Lung (tissue), 16 donors: ENCODE data around the gene CTSH. TPM values are rescaled to one million over a fixed set of nuclear protein-coding genes. Genes with fewer than 3 reads are reported as not detected.

Experiments
- ATAC-seq: fragments of 200-7000 bp; cut with Tn5 transposase; one replicate; pipeline ENCODE4 v1.9.1; 2020; ENCODE audit warnings: moderate number of reproducible peaks; ENCODE audit not compliant: insufficient read depth, low FRiP score
- DNase-seq, 3 donors: peaks; one replicate each; pipeline ENCODE4 v3.0.0-alpha.2; 2013 to 2017
- H3K27ac ChIP-seq, 2 donors: one replicate each; pipeline ENCODE4 v1.5.1; 2013; ENCODE audit warnings: mild to moderate bottlenecking in 2 of 2, moderate library complexity in 2 of 2, control low read depth in 1 of 2, inconsistent platforms in 1 of 2, low read depth in 1 of 2, low read length in 1 of 2
- H3K27me3 ChIP-seq, 3 donors: one replicate each; pipeline ENCODE4 v1.5.1; 2013; ENCODE audit warnings: low read length in 2 of 3; ENCODE audit not compliant: control insufficient read depth in 3 of 3, insufficient read depth in 3 of 3
- H3K36me3 ChIP-seq, 4 donors: one replicate each; pipeline ENCODE4 v1.5.1; 2013; ENCODE audit warnings: low read length in 4 of 4, mild to moderate bottlenecking in 1 of 4, moderate library complexity in 1 of 4; ENCODE audit not compliant: control insufficient read depth in 4 of 4, insufficient read depth in 4 of 4
- H3K4me1 ChIP-seq, 5 donors: one replicate each; pipeline ENCODE4 v1.5.1; 2013; ENCODE audit warnings: low read length in 5 of 5, mild to moderate bottlenecking in 2 of 5, moderate library complexity in 1 of 5; ENCODE audit not compliant: control insufficient read depth in 5 of 5, insufficient read depth in 5 of 5
- H3K4me3 ChIP-seq: one replicate; pipeline ENCODE4 v1.5.1; 2013; ENCODE audit warnings: mild to moderate bottlenecking, control low read depth, moderate library complexity
- H3K9ac ChIP-seq, 2 donors: one replicate each; pipeline ENCODE4 v1.5.1; 2013; ENCODE audit warnings: low read length in 2 of 2, control low read depth in 1 of 2; ENCODE audit not compliant: insufficient read depth in 1 of 2
- H3K9me3 ChIP-seq, 4 donors: one replicate each; pipeline ENCODE4 v1.5.1; 2013; ENCODE audit warnings: low read length in 3 of 4, mild to moderate bottlenecking in 1 of 4, moderate library complexity in 1 of 4; ENCODE audit not compliant: control insufficient read depth in 4 of 4, insufficient read depth in 3 of 4
- WGBS, 2 donors: extraction: QIAGEN DNeasy Blood & Tissue Kit; methylation state at CpG; one replicate each; pipeline ENCODE4 v1.1.7; 2013; 5-methylcytosine and 5-hydroxymethylcytosine counted together
- long read RNA-seq, 5 donors: transcript quantifications; one replicate each; lab custom pipeline, GENCODE V29; 2026
- polyA plus RNA-seq, 2 donors: library from polyadenylated mRNA; stranded (reverse); fragments of 200-250 nt; gene quantifications; one replicate each; pipeline ENCODE4 v1.2.1, GENCODE V29; 2013
- total RNA-seq, 2 donors: library from RNA; depleted of rRNA in 1 of 2; stranded (reverse); fragments of >200 nt in 1 of 2; gene quantifications; one replicate each; pipeline ENCODE4 v1.2.1, GENCODE V29; 2014 to 2021
- TF ChIP-seq, protein P1 (sequence below): IDR thresholded peaks from 2 replicates; pipeline ENCODE4 v1.5.1; 2012; ENCODE audit warnings: mild to moderate bottlenecking; ENCODE audit errors: control extremely low read depth, extremely low read depth
- donor health status: control.
- donor health status: control.
- donor health status: Bipolar disorder and iron deficiency.
- donor health status: healthy.
- donor health status: DM: yes; HTN: yes; CAD: no.

The CTSH gene
- total RNA-seq (1,000 to 10,000 TPM in 1 of 2 donors, 100 to 1,000 TPM in 1; 962 to 1,456 TPM), polyA plus RNA-seq (1,000 to 10,000 TPM in 1 of 2 donors, 100 to 1,000 TPM in 1; 821 to 1,902 TPM)
- long read RNA-seq, donor 1, transcript CTSH-201 (12 exons, 2,190 nt): major isoform, 35 of 92 reads
- long read RNA-seq, donor 1, transcript CTSH-204 (3 exons, 2,138 nt): minor isoform, 13 of 92 reads
- long read RNA-seq, donor 1, partial matches to known transcripts: 26 of 92 reads
- long read RNA-seq, donor 1, other reads (novel, unspliced or antisense): 15 of 92 reads
- long read RNA-seq, donor 2, transcript CTSH-201 (12 exons, 2,190 nt): major isoform, 18 of 28 reads
- long read RNA-seq, donor 2, partial matches to known transcripts: 6 of 28 reads
- long read RNA-seq, donor 2, other reads (novel, unspliced or antisense): 0 of 28 reads
- long read RNA-seq, donor 3, transcript CTSH-201 (12 exons, 2,190 nt): major isoform, 32 of 50 reads
- long read RNA-seq, donor 3, transcript CTSH-211 (5 exons, 556 nt): minor isoform, 7 of 50 reads
- long read RNA-seq, donor 3, partial matches to known transcripts: 0 of 50 reads
- long read RNA-seq, donor 3, other reads (novel, unspliced or antisense): 9 of 50 reads
- long read RNA-seq, donor 4, transcript CTSH-201 (12 exons, 2,190 nt): major isoform, 7 of 9 reads
- long read RNA-seq, donor 4, partial matches to known transcripts: 0 of 9 reads
- long read RNA-seq, donor 4, other reads (novel, unspliced or antisense): 0 of 9 reads
- long read RNA-seq, donor 5, transcript CTSH-204 (3 exons, 2,138 nt): minor isoform, 8 of 55 reads
- long read RNA-seq, donor 5, transcript CTSH-201 (12 exons, 2,190 nt): major isoform, 37 of 55 reads
- long read RNA-seq, donor 5, partial matches to known transcripts: 0 of 55 reads
- long read RNA-seq, donor 5, other reads (novel, unspliced or antisense): 8 of 55 reads

DNA sequence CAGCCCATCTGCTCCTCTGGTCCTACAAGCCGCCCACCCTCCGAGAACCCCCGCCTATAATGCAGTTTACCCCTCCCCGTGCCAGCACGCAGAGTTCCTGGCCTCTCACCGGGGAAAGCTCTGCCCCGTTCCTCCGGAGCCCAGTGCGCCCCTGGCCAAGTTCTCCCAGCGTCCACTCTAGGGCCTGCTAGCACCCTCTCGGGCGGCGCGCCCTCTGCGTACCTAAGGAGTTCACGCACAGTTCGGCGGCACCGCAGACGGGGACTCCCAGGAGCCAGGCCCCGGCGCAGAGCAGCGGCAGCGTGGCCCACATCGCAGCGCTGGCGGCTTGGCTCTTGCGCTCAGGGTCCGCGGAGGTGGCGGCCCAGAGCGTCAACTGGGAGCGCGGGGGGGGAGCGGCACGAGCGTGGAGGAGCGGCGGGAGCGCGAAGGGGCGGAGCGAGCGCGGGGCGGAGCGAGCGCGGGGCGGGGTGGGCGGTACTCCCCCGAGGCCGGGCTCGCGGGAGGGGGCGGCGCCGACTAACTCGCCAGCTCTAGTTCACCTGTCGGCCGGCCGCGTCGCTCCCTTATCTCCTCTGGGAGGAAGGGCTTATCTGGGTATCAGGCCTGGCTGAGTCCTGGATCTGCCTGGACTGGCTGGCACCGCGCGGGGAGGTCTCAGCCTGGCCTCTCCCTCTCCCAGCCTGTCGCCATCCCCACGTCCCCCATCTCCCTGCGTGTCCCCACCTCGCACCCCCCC is at the start of gene CTSH:
CTSH (minus strand) TSS at position 378 of the 739 bp plus-strand sequence; CDS start at position 313, 65 bp downstream.
- H3K4me1 ChIP-seq: peaks cover 0 to 8% (median 0%) of the 10 kb centered on the region in 5 donors
- TF ChIP-seq, protein P1, sequence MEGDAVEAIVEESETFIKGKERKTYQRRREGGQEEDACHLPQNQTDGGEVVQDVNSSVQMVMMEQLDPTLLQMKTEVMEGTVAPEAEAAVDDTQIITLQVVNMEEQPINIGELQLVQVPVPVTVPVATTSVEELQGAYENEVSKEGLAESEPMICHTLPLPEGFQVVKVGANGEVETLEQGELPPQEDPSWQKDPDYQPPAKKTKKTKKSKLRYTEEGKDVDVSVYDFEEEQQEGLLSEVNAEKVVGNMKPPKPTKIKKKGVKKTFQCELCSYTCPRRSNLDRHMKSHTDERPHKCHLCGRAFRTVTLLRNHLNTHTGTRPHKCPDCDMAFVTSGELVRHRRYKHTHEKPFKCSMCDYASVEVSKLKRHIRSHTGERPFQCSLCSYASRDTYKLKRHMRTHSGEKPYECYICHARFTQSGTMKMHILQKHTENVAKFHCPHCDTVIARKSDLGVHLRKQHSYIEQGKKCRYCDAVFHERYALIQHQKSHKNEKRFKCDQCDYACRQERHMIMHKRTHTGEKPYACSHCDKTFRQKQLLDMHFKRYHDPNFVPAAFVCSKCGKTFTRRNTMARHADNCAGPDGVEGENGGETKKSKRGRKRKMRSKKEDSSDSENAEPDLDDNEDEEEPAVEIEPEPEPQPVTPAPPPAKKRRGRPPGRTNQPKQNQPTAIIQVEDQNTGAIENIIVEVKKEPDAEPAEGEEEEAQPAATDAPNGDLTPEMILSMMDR: no peak
- peaks cover 0 to 1% (median 0%) of the 10 kb centered on the region in 4 donors for H3K9me3 ChIP-seq
- peak within 1 kb of the TSS; percentile 47 to 93 for H3K27ac ChIP-seq
- ATAC-seq (peak; percentile 90), DNase-seq (peak; percentile 48 to 80 (median 76))
- WGBS, 2 donors: 3% methylated on average over 40 to 71 of the region's 71 CpGs
- H3K9ac ChIP-seq: peak within 1 kb of the TSS in 1 of 2 donors; percentile 26
- H3K36me3 ChIP-seq: no peaks in the 10 kb centered on the region
- H3K4me3 ChIP-seq: peak within 1 kb of the TSS; percentile 73
- no peaks in the 10 kb centered on the region for H3K27me3 ChIP-seq

GRCh38 chr15:78993931-78994530 is 49.2 kb upstream of the CTSH start:
- Histone ChIP-seq H3K27me3 (no peaks in the 10 kb centered on the region), H3K4me1 (peaks cover 0 to 28% (median 13%) of the 10 kb centered on the region in 5 donors), H3K27ac (peak overlapping the region in 1 of 2 donors; percentile 26), H3K36me3 (no peaks in the 10 kb centered on the region), H3K9me3 (no peaks in the 10 kb centered on the region), H3K9ac (no peak overlapping the region), H3K4me3 (no peak overlapping the region)
- 61 to 63% methylated on average over 10 of the region's 10 CpGs for WGBS, 2 donors
- ATAC-seq: peak; percentile 60
- TF ChIP-seq, protein P1: no peak
- peak; percentile 42 to 64 (median 44) for DNase-seq

- Histone ChIP-seq H3K36me3 (no peaks in the 10 kb centered on the region), H3K4me3 (no peak overlapping the region), H3K9me3 (no peaks in the 10 kb centered on the region), H3K27ac (peak overlapping the region in 1 of 2 donors; percentile 72), H3K9ac (no peak overlapping the region), H3K27me3 (no peaks in the 10 kb centered on the region), H3K4me1 (peaks cover 0 to 30% (median 12%) of the 10 kb centered on the region in 5 donors)
- 74 to 91% methylated on average over 4 of the region's 4 CpGs for WGBS, 2 donors
- no peak for DNase-seq
- peak; percentile 1 for ATAC-seq
- TF ChIP-seq, protein P1: no peak
Measured at GRCh38 chr15:78993257-78993930, 48.5 kb upstream of the CTSH start.
